Common myeloid progenitor, CD34-positive (primary cell): ENCODE measurements around the gene HS6ST1.
"Not testable (repeated sequence)": the region's sequence is repeated elsewhere in the genome, so short reads cannot be mapped to it uniquely, and the experiment has no call there.

ENCODE experiments used
- CTCF ChIA-PET: fragments of 350-600 bp; sonication (Branson Sonifier 250); formaldehyde crosslinking; loops from one replicate; lab custom pipeline; 2021; ENCODE audit warnings: antibody characterized with exemption; lab: Charles Lee
- POLR2A ChIA-PET: fragments of 350-600 bp; sonication (Branson Sonifier 250); formaldehyde crosslinking; loops from one replicate; lab custom pipeline; 2021; ENCODE audit warnings: antibody characterized with exemption; lab: Charles Lee
- DNase-seq, 3 donors: peaks; one replicate each; pipeline versions ENCODE4 v3.0.0 to v3.0.0-alpha.2; 2013
- H3K27ac ChIP-seq, 2 experiments: 1 replicate in 1 of 2; 2 replicates in 1 of 2; pipeline ENCODE4 v1.7.0; 2013; ENCODE audit warnings: inconsistent platforms in 2 of 2, low read length in 2 of 2, mild to moderate bottlenecking in 2 of 2, low read depth in 1 of 2, moderate library complexity in 1 of 2; ENCODE audit not compliant: severe bottlenecking in 2 of 2, insufficient read depth in 1 of 2, poor library complexity in 1 of 2
- H3K27me3 ChIP-seq, 5 experiments: replicated peaks in 2 of 5; 1 replicate in 3 of 5; 2 replicates in 2 of 5; pipeline versions ENCODE4 v1.6.1 to v1.7.0; 2013; ENCODE audit warnings: low read length in 4 of 5, mild to moderate bottlenecking in 2 of 5, moderate library complexity in 2 of 5, inconsistent platforms in 1 of 5; ENCODE audit not compliant: insufficient read depth in 5 of 5, control insufficient read depth in 4 of 5
- H3K36me3 ChIP-seq, 4 experiments: 1 replicate in 2 of 4; 2 replicates in 2 of 4; pipeline versions ENCODE4 v1.6.1 to v1.7.0; 2013; ENCODE audit warnings: low read length in 3 of 4, control low read depth in 1 of 4, mild to moderate bottlenecking in 1 of 4; ENCODE audit not compliant: control insufficient read depth in 4 of 4, insufficient read depth in 4 of 4
- H3K4me1 ChIP-seq, 4 experiments: 1 replicate in 3 of 4; 2 replicates in 1 of 4; pipeline versions ENCODE4 v1.6.1 to v1.7.1; 2013; ENCODE audit warnings: low read length in 3 of 4, mild to moderate bottlenecking in 3 of 4, control low read depth in 1 of 4, inconsistent platforms in 1 of 4, moderate library complexity in 1 of 4; ENCODE audit not compliant: control insufficient read depth in 4 of 4, insufficient read depth in 4 of 4; ENCODE audit errors: control extremely low read depth in 1 of 4
- H3K4me3 ChIP-seq, 7 experiments: 1 replicate in 4 of 7; 2 replicates in 3 of 7; pipeline versions ENCODE4 v1.5.1 to v1.7.0; 2013; ENCODE audit warnings: mild to moderate bottlenecking in 7 of 7, low read length in 6 of 7, moderate library complexity in 6 of 7, inconsistent platforms in 2 of 7, low read depth in 2 of 7, control low read depth in 1 of 7; ENCODE audit not compliant: insufficient read depth in 4 of 7, control insufficient read depth in 1 of 7; ENCODE audit errors: extremely low read depth in 1 of 7
- H3K9me3 ChIP-seq, 5 experiments: 1 replicate in 4 of 5; 2 replicates in 1 of 5; pipeline versions ENCODE4 v1.6.1 to v1.7.1; 2013; ENCODE audit warnings: low read length in 4 of 5, mild to moderate bottlenecking in 2 of 5, inconsistent platforms in 1 of 5, low read depth in 1 of 5, moderate library complexity in 1 of 5; ENCODE audit not compliant: control insufficient read depth in 4 of 5, insufficient read depth in 2 of 5; ENCODE audit errors: control extremely low read depth in 1 of 5
- WGBS: methylation state at CpG from one replicate; pipeline ENCODE4 v1.1.5; 2013; ENCODE audit not compliant: insufficient coverage; 5-methylcytosine and 5-hydroxymethylcytosine counted together

Gene HS6ST1

DNA sequence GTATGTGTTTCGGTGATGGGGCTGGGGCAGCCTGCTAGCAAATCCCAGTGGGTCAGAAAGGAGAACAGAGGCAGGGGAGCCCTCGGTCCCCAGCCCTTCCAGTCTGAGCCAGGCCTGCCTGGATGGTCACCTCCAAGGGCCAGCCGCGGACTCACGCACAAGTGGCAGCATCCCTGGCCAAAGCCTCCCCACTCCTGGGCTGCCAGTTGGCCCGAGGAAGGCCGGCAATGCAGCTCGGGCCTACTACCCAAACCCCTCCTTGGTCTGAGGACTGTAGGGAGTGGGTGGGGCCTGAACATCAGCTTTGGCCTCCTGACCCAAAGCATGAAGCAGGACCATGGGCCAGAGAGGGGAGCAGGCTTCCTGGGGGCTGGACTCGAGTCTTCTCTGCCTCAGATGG, 51.5 kb downstream of the HS6ST1 start:
- CTCF ChIA-PET, H3K27me3 ChIP-seq, H3K4me1 ChIP-seq, H3K27ac ChIP-seq, H3K9me3 ChIP-seq, H3K4me3 ChIP-seq, POLR2A ChIA-PET, DNase-seq: not testable (repeated sequence)
- WGBS: no CpG with 5 or more reads among the region's 9 CpGs
- peaks cover 2 to 41% (median 8%) of the 10 kb centered on the region in 4 experiments for H3K36me3 ChIP-seq

- WGBS: 93% methylated on average over 5 of the region's 8 CpGs
- H3K36me3 ChIP-seq: peaks cover 2 to 33% (median 8%) of the 10 kb centered on the region in 4 experiments
- H3K27ac ChIP-seq, POLR2A ChIA-PET, H3K27me3 ChIP-seq, H3K4me3 ChIP-seq, H3K4me1 ChIP-seq, CTCF ChIA-PET, H3K9me3 ChIP-seq, DNase-seq: not testable (repeated sequence)
Observed at GRCh38 chr2:128266463-128266862, 52.2 kb downstream of the HS6ST1 start.

DNA sequence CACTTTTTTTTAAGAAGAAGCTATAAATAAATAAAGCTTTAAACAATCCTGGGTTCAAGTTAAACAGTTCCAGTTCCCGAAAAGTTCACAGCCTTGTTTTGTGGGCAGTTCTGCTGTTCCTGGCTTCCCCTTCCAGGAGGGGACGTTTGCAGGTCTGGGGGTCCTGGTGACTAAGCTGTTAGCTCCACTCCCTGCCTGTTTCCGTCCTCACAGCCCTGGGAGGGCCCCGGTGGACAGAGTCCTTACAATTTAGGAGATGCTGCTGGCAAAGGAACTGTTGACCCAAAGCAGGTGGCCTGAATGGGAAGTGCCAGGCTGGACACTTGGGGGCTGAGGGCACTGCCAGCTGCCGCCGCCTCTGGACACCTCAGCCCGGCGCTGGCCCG, 53.1 kb downstream of the HS6ST1 start:
- POLR2A ChIA-PET, H3K27me3 ChIP-seq, DNase-seq, H3K9me3 ChIP-seq, CTCF ChIA-PET, H3K4me3 ChIP-seq, H3K27ac ChIP-seq, H3K4me1 ChIP-seq: not testable (repeated sequence)
- H3K36me3 ChIP-seq: peaks cover 2 to 25% (median 8%) of the 10 kb centered on the region in 4 experiments
- no CpG with 5 or more reads among the region's 9 CpGs for WGBS

DNA sequence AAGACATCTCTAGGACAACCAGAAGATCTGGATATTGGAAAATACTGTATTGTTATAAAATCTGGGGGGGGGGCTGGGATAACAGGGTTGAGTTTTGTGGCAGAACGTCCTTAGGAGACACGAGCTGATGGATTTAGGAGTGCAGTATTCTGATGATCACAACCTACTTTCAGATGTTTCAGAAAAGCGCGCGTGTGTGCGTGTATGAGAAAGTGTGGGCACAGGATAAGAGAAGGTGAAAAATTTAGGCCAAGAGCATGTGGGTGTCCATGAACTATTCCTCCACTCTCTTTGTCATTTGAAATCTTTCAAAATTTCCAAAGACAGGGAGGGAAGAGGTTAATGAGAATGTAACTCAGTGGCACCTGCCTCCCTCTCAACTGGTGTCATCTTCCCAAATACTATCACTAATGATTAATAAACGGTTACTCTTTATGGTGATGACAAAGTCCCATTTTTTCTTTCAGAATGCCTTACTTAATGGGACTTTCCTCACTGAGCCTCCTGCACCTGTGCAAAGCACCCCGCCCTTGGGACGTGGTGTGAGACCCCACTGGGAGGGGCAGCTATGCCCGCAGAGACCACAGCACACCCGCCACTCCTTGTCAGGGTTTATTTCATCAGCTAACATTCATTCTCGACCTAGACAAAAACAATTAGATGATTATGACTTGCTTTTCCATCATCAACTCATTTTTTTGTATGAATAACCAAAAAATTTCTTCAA, 53.6 kb downstream of the HS6ST1 start:
- H3K9me3 ChIP-seq: peaks cover 0 to 3% (median 0%) of the 10 kb centered on the region in 5 experiments
- no peaks in the 10 kb centered on the region for H3K27me3 ChIP-seq
- no peak for DNase-seq
- WGBS: 90% methylated on average over 3 of the region's 12 CpGs
- H3K4me3 ChIP-seq: no peak overlapping the region
- POLR2A ChIA-PET: interaction anchor here (0.6 kb wide), 1 partner anchor 23 kb away, joined by 3 read pairs; no protein-coding TSS in a partner anchor
- no peak overlapping the region for H3K27ac ChIP-seq
- H3K36me3 ChIP-seq: peaks cover 2 to 23% (median 7%) of the 10 kb centered on the region in 4 experiments
- H3K4me1 ChIP-seq: no peaks in the 10 kb centered on the region
- CTCF ChIA-PET: no interaction called here

DNA sequence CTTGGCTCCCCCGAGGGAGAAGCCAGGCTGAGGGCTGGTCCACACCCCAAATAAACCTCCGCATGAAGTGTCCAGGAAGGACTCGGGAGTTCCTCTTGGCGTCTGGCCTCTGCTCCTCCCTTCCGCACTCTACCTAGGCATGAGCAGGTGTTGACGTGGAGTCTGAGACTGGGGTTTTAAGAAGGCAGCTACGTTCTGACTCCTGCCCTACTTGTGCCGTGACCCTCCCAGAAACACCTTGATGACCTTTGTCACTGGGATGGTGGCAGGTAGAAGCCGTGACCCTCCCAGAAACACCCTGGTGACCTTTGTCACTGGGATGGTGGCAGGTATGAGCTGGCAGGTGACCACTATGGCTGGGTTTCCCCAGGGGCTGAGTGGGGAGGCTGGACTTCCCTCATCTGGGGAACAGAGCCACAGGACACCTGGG, 54.8 kb downstream of the HS6ST1 start:
- WGBS: 97% methylated on average over 8 of the region's 9 CpGs
- CTCF ChIA-PET: interaction anchor here (1.3 kb wide), 1 partner anchor 10 kb away, joined by 3 read pairs; no protein-coding TSS in a partner anchor
- peaks cover 2 to 17% (median 5%) of the 10 kb centered on the region in 4 experiments for H3K36me3 ChIP-seq

DNA sequence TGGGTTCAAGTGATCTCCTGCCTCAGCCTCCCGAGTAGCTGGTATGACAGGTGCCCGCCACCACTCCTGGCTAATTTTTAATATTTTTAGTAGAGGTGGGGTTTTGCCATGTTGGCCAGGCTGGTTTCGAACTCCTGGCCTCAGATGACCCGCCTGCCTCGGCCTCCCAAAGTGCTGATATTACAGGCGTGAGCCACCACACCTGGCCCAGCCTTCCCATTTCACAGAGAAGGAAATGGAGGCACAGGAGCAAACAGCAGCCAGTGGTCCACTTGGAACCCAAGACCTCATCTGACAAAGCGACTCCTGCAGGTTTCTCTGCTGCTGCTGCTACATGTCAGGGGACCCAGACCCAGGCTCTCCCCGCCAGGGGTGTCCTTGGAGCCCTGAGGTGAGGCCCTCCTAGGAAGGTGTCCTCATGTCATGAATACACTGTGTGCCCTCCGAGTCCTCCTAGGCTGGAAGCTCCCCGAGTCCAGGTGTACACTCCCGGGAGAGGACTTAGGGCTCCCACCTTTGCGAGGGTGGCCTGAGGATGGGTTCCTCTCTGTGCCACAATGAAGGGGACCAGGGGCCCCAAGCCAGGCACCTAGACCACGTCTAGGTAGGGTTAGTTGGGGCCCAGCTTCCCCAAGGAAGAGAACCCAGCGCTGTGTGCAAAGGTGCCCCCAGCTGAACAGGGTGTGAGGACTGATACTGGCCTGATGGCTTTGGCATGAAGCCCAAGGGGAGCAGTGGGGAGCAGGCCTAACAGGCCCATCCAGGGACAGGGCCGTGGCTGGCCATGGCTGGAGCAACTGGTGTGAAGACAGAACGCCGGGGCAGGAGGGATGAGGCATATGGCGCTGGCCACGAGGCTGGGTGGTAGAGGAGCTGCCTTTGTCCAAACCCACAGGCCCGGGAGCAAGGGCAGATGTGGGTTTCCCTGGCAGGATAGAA, 56.1 kb downstream of the HS6ST1 start:
- 90% methylated on average over 19 of the region's 20 CpGs for WGBS
- POLR2A ChIA-PET: no interaction called here
- Histone ChIP-seq H3K27me3 (no peaks in the 10 kb centered on the region), H3K4me1 (no peaks in the 10 kb centered on the region), H3K27ac (no peak overlapping the region), H3K9me3 (peaks cover 0 to 3% (median 0%) of the 10 kb centered on the region in 5 experiments), H3K36me3 (peaks cover 0 to 9% (median 3%) of the 10 kb centered on the region in 4 experiments), H3K4me3 (no peak overlapping the region)
- DNase-seq: no peak
- CTCF ChIA-PET: interaction anchor here (1.0 to 1.3 kb wide), 2 partner anchors 8 to 21 kb away, joined by 3 read pairs; no protein-coding TSS in a partner anchor

More for the DNA sequence above, 54.8 kb downstream of the HS6ST1 start:
- H3K4me1 ChIP-seq: no peaks in the 10 kb centered on the region
- POLR2A ChIA-PET: no interaction called here
- H3K27me3 ChIP-seq: no peaks in the 10 kb centered on the region
- no peak for DNase-seq
- peaks cover 0 to 3% (median 0%) of the 10 kb centered on the region in 5 experiments for H3K9me3 ChIP-seq
- H3K27ac ChIP-seq: no peak overlapping the region
- no peak overlapping the region for H3K4me3 ChIP-seq
